ENCODE data around the gene HIP1R. TPM values are rescaled to one million over a fixed set of nuclear protein-coding genes. Genes with fewer than 3 reads are reported as not detected.
"Not testable (repeated sequence)": the region's sequence is repeated elsewhere in the genome, so short reads cannot be mapped to it uniquely, and the experiment has no call there.

The HIP1R gene
- total and polyA plus RNA-seq, 2 of the 13 experiments (the other 11 are each of a cell fraction or from before 2014, with no cell fraction given): 18.4 to 25.5 TPM

DNA sequence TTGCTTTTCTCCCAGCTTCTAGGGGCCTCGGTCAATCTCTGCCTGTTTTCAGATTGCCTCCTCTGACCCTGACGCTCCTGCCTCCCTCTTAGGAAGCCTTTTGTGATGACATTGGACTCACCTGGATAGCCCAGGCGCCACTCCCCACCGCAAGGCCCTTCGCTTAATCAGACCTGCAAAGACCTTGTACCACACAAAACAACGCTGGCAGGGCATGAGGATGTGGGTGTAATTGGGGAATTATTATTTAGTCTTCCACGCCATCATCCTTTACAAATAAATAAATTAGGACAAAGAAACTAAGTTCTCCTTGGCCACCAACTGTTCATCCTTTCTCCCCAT is 68.4 kb downstream of the HIP1R start:
- WGBS (ENCODE audit: low lambda C conversion rate): 4% methylated on average over 7 of the region's 7 CpGs
- Histone ChIP-seq H3K4me3 (replicated peaks in 1 of 3; ENCODE audit: insufficient read depth in 1 of 3, low read depth in 2 of 3, low read length in 3 of 3) (peak overlapping the region in 2 of 3 experiments; percentile 7 to 17; a peak in 2 of 6 replicates), H3K4me1 (ENCODE audit: insufficient read depth, low read length) (peaks cover 56% of the 10 kb centered on the region), H3K9me3 (ENCODE audit: low read length) (no peaks in the 10 kb centered on the region), H3K27me3 (ENCODE audit: control insufficient read depth in 1 of 2, insufficient read depth in 2 of 2, low read length in 2 of 2) (no peaks in the 10 kb centered on the region), H3K36me3 (replicated peaks in 1 of 2; ENCODE audit: control insufficient read depth in 1 of 2, insufficient read depth in 2 of 2, low read length in 2 of 2) (no peaks in the 10 kb centered on the region), H2AFZ (ENCODE audit: low read length) (no peak overlapping the region), H3K79me2 (ENCODE audit: insufficient read depth, low read length) (no peaks in the 10 kb centered on the region), H3K4me2 (ENCODE audit: low read depth, low read length) (peak overlapping the region; percentile 57), H4K20me1 (ENCODE audit: insufficient read depth, low read length) (no peaks in the 10 kb centered on the region), H3K9ac (ENCODE audit: insufficient read depth, low read depth, low read length) (no peak overlapping the region), H3K27ac (ENCODE audit: extremely low read length, insufficient read depth, low read length) (no peak overlapping the region)
- intact Hi-C loops (cut with micrococcal nuclease; ENCODE audit: unreplicated experiment): no loop called here
- ATAC-seq: peak; percentile 12; the same call in 1 of the 3 replicates
- ChIA-PET POLR2A (interaction anchor here (1.2 to 1.3 kb wide), 2 partner anchors 9 to 12 kb away, joined by 3 to 5 read pairs; no protein-coding TSS in a partner anchor), CTCF (ENCODE audit: low intra/inter-chr PET ratio, low total read pairs) (no interaction called here)
- no peak for DNase-seq (ENCODE audit: low spot score)
- no peak for TF ChIP-seq RFXANK (CRISPR knock-in tag; IDR thresholded peaks at IDR 0.05)
- TF ChIP-seq HOXD1 (CRISPR knock-in tag; IDR thresholded peaks at IDR 0.05): no peak
- TF ChIP-seq ZNF556 (CRISPR knock-in tag; IDR thresholded peaks at IDR 0.05; ENCODE audit: borderline replicate concordance): no peak
- TF ChIP-seq ZNF20 (CRISPR knock-in tag; IDR thresholded peaks at IDR 0.05): no peak
- TF ChIP-seq PPARG (CRISPR knock-in tag; conservative IDR thresholded peaks at IDR 0.05): no peak
- TF ChIP-seq ZNF160 (CRISPR knock-in tag; IDR thresholded peaks at IDR 0.05): no peak
- BruUV-seq (replicated peaks): no TSS peak
- no peak for FAIRE-seq
- in situ Hi-C loops (cut with HindIII; ENCODE audit: extremely low pct_ligation_motif_present, low pct_unique_long_range_greater_than_20kb): no loop called here

DNA sequence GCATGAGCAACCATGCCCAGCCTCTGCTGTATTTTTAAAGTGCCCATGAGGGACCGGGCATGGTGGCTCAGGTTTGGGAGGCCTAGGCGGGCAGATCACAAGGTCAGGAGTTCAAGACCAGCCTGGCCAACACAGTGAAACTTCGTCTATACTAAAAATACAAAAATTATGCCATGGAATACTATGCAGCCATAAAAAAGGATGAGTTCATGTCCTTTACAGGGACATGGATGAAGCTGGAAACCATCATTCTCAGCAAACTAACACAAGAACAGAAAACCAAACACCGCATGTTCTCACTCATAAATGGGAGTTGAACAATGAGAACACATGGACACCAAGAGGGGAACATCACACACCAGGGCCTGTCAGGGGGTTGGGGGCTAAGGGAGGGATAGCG is 70.0 kb downstream of the HIP1R start:
- H3K27ac ChIP-seq (ENCODE audit: extremely low read length, insufficient read depth, low read length); FAIRE-seq; ATAC-seq; H3K27me3 ChIP-seq (ENCODE audit: control insufficient read depth in 1 of 2, insufficient read depth in 2 of 2, low read length in 2 of 2); H3K4me3 ChIP-seq (replicated peaks in 1 of 3; ENCODE audit: insufficient read depth in 1 of 3, low read depth in 2 of 3, low read length in 3 of 3); CTCF ChIA-PET (ENCODE audit: low intra/inter-chr PET ratio, low total read pairs); intact Hi-C loops (cut with micrococcal nuclease; ENCODE audit: unreplicated experiment); BruUV-seq (replicated peaks); DNase-seq (ENCODE audit: low spot score); H3K9me3 ChIP-seq (ENCODE audit: low read length); H3K4me2 ChIP-seq (ENCODE audit: low read depth, low read length); H3K9ac ChIP-seq (ENCODE audit: insufficient read depth, low read depth, low read length); H4K20me1 ChIP-seq (ENCODE audit: insufficient read depth, low read length); H3K36me3 ChIP-seq (replicated peaks in 1 of 2; ENCODE audit: control insufficient read depth in 1 of 2, insufficient read depth in 2 of 2, low read length in 2 of 2); H2AFZ ChIP-seq (ENCODE audit: low read length); in situ Hi-C loops (cut with HindIII; ENCODE audit: extremely low pct_ligation_motif_present, low pct_unique_long_range_greater_than_20kb); H3K79me2 ChIP-seq (ENCODE audit: insufficient read depth, low read length): not testable (repeated sequence)
- 0 out of 2 replicates have a peak, but pooled peaks have one; percentile 15 for TF ChIP-seq ZMYM3 (CRISPR knock-in tag; IDR thresholded peaks at IDR 0.05)
- WGBS (ENCODE audit: low lambda C conversion rate): 67% methylated on average over 5 of the region's 5 CpGs
- peaks cover 56% of the 10 kb centered on the region for H3K4me1 ChIP-seq (ENCODE audit: insufficient read depth, low read length)
- POLR2A ChIA-PET: interaction anchor here (1.3 kb wide), 1 partner anchor 11 kb away, joined by 5 read pairs; no protein-coding TSS in a partner anchor

Data from HepG2 (cell line).